ENCODE data around the gene COL4A5. TPM values are rescaled to one million over a fixed set of nuclear protein-coding genes. Genes with fewer than 3 reads are reported as not detected.

COL4A5 gene
- total RNA-seq, 1 experiment from 2014 or later = 29.4 TPM

DNA sequence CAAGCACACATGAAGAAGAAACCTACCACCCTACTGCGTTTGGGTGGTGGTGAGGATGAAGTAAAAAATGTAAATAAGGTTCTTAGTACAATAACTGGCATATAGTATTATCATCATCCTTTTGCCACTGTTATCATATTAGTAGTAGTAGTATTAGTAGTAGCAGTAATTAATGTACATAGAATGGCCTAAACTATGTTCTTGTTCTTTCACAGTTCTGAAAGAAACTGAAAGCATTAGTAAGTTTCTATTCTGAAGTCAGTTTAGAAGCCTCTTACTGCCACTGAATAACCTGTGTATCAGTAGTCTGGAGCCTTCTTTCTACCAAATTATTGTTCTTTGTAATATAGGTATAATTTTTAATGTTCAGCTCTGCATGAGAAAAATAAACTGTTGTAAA lies 22.4 kb upstream of the COL4A5 start:
- ATAC-seq = no peak
- peaks cover 0 to 5% of the 10 kb centered on the region in 2 experiments; a peak in 1 of 4 replicates for H3K4me1 ChIP-seq (ENCODE audit: control insufficient read depth in 1 of 2, insufficient read depth in 2 of 2, low read length in 2 of 2)
- H3K9me2 ChIP-seq (ENCODE audit: insufficient read depth) = no peaks in the 10 kb centered on the region
- CTCF ChIA-PET = no interaction called here
- no peaks in the 10 kb centered on the region for H4K20me1 ChIP-seq (ENCODE audit: insufficient read depth)
- H3K27me3 ChIP-seq (ENCODE audit: insufficient read depth, low read length) = no peaks in the 10 kb centered on the region
- TF ChIP-seq JUND (IDR thresholded peaks at IDR 0.05) (no peak), EGR1 (IDR thresholded peaks at IDR 0.05; ENCODE audit: low read depth) (no peak), SIN3A (IDR thresholded peaks at IDR 0.05; ENCODE audit: low read depth) (no peak), TCF7L2 (IDR thresholded peaks at IDR 0.05; ENCODE audit: borderline replicate concordance, extremely low read depth, insufficient read depth, insufficient read length) (no peak), EZH2 (IDR thresholded peaks at IDR 0.05) (no peak), YY1 (IDR thresholded peaks at IDR 0.05; ENCODE audit: extremely low read depth, insufficient replicate concordance, low read depth, low read length) (no peak), CEBPB (IDR thresholded peaks at IDR 0.05; ENCODE audit: low read depth) (no peak), REST (IDR thresholded peaks at IDR 0.05; ENCODE audit: low read depth) (no peak), POLR2A (IDR thresholded peaks at IDR 0.05; ENCODE audit: borderline replicate concordance, extremely low read depth, insufficient read depth, insufficient read length) (no peak), ZFX (IDR thresholded peaks at IDR 0.05) (no peak), CTCF (IDR thresholded peaks at IDR 0.05 in 2 of 3, conservative IDR thresholded peaks at IDR 0.05 in 1 of 3; ENCODE audit: borderline replicate concordance in 1 of 3, insufficient read depth in 1 of 3, low read depth in 2 of 3, low read length in 2 of 3) (no peak), RAD21 (IDR thresholded peaks at IDR 0.05; ENCODE audit: low read depth) (no peak), CBX3 (IDR thresholded peaks at IDR 0.05; ENCODE audit: low read depth) (no peak), POLR2AphosphoS5 (IDR thresholded peaks at IDR 0.05; ENCODE audit: low read depth, low read length) (no peak)
- TF ChIP-seq, protein P1, sequence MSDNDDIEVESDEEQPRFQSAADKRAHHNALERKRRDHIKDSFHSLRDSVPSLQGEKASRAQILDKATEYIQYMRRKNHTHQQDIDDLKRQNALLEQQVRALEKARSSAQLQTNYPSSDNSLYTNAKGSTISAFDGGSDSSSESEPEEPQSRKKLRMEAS (IDR thresholded peaks at IDR 0.05) = no peak
- TF ChIP-seq, protein P2, sequence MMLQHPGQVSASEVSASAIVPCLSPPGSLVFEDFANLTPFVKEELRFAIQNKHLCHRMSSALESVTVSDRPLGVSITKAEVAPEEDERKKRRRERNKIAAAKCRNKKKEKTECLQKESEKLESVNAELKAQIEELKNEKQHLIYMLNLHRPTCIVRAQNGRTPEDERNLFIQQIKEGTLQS (IDR thresholded peaks at IDR 0.05) = no peak
- TF ChIP-seq, protein P3, sequence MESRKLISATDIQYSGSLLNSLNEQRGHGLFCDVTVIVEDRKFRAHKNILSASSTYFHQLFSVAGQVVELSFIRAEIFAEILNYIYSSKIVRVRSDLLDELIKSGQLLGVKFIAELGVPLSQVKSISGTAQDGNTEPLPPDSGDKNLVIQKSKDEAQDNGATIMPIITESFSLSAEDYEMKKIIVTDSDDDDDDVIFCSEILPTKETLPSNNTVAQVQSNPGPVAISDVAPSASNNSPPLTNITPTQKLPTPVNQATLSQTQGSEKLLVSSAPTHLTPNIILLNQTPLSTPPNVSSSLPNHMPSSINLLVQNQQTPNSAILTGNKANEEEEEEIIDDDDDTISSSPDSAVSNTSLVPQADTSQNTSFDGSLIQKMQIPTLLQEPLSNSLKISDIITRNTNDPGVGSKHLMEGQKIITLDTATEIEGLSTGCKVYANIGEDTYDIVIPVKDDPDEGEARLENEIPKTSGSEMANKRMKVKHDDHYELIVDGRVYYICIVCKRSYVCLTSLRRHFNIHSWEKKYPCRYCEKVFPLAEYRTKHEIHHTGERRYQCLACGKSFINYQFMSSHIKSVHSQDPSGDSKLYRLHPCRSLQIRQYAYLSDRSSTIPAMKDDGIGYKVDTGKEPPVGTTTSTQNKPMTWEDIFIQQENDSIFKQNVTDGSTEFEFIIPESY (IDR thresholded peaks at IDR 0.05; ENCODE audit: extremely low read depth, insufficient replicate concordance, low read length) = no peak
- no peaks in the 10 kb centered on the region for H3K79me2 ChIP-seq (ENCODE audit: insufficient read depth, low read length)
- no peaks in the 10 kb centered on the region for H3K36me3 ChIP-seq (ENCODE audit: control insufficient read depth in 1 of 2, insufficient read depth in 2 of 2, low read length in 2 of 2)
- H3K4me2 ChIP-seq (ENCODE audit: low read length) = no peak overlapping the region
- RAD21 ChIA-PET (ENCODE audit: low non-redundant PET in 1 of 2, low total read pairs in 2 of 2, uncharacterized antibody in 2 of 2, unreplicated experiment in 2 of 2) = no interaction called here
- POLR2A ChIA-PET = no interaction called here
- H3K4me3 ChIP-seq (replicated peaks in 1 of 2; ENCODE audit: low read depth in 1 of 2, low read length in 2 of 2) = no peak overlapping the region
- no peaks in the 10 kb centered on the region for H3K9me3 ChIP-seq (ENCODE audit: control insufficient read depth in 1 of 2, insufficient read depth in 1 of 2, low read depth in 1 of 2, low read length in 2 of 2)
- no TSS peak for BruUV-seq (replicated peaks)
- H2AFZ ChIP-seq (ENCODE audit: low read depth, low read length, poor library complexity, severe bottlenecking) = no peak overlapping the region
- no peak for DNase-seq (ENCODE audit: low read depth, low spot score)
- H3K9ac ChIP-seq (ENCODE audit: low read length) = no peak overlapping the region
- intact Hi-C loops (cut with micrococcal nuclease) = no loop called here
- no peak overlapping the region for H3K27ac ChIP-seq (ENCODE audit: low read depth, low read length)
